ENCODE measurements around the gene THOC2.

THOC2 gene

DNA sequence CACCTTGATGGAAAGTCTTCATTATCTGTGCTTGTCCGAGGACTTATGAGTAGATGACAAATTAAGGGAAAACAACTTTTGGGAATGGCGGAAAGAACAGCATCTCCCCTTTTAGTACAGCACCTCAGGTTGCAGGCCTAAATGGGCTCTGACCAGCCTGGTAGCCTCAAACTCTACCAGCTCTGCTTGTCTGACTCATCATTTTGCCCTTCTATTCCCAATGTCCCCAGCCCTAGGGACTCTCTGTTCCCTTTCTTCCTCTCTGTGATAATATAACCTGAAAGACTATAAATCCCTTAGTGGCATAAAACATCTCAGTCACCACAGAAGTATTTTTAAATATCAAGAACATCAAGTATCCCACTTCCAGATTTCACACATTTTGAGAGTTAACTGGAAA, 121.9 kb downstream of the THOC2 start:
- TF ChIP-seq, protein P1, sequence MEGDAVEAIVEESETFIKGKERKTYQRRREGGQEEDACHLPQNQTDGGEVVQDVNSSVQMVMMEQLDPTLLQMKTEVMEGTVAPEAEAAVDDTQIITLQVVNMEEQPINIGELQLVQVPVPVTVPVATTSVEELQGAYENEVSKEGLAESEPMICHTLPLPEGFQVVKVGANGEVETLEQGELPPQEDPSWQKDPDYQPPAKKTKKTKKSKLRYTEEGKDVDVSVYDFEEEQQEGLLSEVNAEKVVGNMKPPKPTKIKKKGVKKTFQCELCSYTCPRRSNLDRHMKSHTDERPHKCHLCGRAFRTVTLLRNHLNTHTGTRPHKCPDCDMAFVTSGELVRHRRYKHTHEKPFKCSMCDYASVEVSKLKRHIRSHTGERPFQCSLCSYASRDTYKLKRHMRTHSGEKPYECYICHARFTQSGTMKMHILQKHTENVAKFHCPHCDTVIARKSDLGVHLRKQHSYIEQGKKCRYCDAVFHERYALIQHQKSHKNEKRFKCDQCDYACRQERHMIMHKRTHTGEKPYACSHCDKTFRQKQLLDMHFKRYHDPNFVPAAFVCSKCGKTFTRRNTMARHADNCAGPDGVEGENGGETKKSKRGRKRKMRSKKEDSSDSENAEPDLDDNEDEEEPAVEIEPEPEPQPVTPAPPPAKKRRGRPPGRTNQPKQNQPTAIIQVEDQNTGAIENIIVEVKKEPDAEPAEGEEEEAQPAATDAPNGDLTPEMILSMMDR (IDR thresholded peaks at IDR 0.05; ENCODE audit: low read depth, low read length, missing control alignments): no peak
- DNase-seq (ENCODE audit: low read depth): no peak
- H3K4me3 ChIP-seq (ENCODE audit: low read depth, low read length): no peak overlapping the region

DNA sequence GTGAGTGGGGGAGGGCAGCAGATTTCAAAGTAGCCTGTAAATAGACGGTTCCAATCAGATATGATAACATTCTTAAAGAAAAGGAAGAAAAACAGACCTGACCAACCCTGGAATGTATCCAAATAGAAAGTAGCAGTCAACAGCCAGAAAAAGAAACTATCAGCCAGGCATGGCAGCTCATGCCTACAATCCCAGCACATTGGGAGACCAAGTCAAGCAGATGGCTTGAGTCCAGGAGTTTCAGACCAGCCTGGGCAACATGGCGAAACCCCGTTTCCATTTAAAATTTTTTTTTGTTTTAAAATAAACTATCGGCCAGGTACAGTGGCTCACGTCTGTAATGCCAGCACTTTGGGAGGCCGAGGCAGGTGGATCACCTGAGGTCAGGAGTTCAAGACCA, 125.0 kb downstream of the THOC2 start:
- TF ChIP-seq, protein P1 (IDR thresholded peaks at IDR 0.05; ENCODE audit: low read depth, low read length, missing control alignments): no peak
- no peak overlapping the region for H3K4me3 ChIP-seq (ENCODE audit: low read depth, low read length)
- DNase-seq (ENCODE audit: low read depth): no peak

DNA sequence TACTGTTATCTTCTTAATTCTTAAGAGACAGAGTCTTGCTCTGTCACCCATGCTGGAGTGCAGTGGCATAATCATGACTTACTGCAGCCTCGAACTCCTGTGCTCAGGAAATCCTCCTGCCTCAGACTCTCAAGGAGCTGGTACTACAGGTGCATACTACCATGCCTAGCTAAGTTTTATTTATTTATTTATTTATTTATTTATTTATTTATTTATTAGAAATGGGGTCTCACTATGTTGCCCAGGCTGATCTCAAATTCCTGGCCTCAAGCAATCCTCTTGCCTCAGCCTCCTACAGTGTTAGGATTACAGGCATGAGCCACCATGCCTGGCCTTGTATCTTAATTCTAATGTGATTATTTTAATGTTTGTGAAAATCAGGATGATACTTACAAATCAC, 125.6 kb downstream of the THOC2 start:
- TF ChIP-seq, protein P1 (IDR thresholded peaks at IDR 0.05; ENCODE audit: low read depth, low read length, missing control alignments): no peak
- no peak overlapping the region for H3K4me3 ChIP-seq (ENCODE audit: low read depth, low read length)
- no peak for DNase-seq (ENCODE audit: low read depth)

DNA sequence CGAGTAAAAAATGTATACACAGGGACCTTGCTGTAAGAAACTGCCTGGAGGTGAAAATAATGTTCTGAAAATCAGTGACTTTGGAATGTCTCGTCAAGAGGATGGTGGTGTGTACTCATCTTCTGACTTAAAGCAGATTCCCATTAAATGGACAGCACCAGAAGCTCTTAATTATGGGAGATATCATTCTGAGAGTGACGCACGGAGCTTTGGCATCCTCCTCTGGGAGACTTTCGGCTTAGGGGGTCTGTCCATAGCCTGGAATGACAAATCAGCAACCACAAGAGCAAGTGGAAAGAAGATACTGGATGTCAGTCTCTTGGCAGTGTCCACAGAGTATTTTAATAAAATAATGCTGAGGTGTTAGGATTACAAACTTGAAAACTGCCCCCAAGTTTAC, 129.4 kb downstream of the THOC2 start:
- TF ChIP-seq, protein P1 (IDR thresholded peaks at IDR 0.05; ENCODE audit: low read depth, low read length, missing control alignments): no peak
- no peak overlapping the region for H3K4me3 ChIP-seq (ENCODE audit: low read depth, low read length)
- DNase-seq (ENCODE audit: low read depth): no peak

- no peak for DNase-seq (ENCODE audit: low read depth)
- TF ChIP-seq, protein P1 (IDR thresholded peaks at IDR 0.05; ENCODE audit: low read depth, low read length, missing control alignments): no peak
- no peak overlapping the region for H3K4me3 ChIP-seq (ENCODE audit: low read depth, low read length)
These were observed 131.4 kb downstream of the THOC2 start for GRCh38 chrX:123601437-123601836.

DNA sequence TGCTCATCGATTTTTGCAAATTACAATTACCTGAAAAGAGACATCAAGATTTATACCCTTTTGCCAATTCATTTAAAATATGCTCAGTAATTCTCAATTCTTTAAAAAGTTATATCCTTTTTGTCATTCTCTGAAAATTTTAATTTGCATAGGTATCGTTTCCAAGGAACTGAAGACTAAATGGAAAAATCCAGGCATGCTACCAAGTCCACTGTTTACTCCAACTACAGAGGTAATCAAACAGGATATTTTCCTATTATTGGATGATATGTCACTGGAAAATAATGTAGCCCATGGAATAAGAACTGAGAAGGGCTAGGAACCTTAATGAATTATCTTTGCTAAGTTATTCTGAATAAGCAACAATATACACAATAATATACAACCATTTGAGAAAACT, 132.7 kb downstream of the THOC2 start:
- TF ChIP-seq, protein P1 (IDR thresholded peaks at IDR 0.05; ENCODE audit: low read depth, low read length, missing control alignments): no peak
- no peak for DNase-seq (ENCODE audit: low read depth)
- H3K4me3 ChIP-seq (ENCODE audit: low read depth, low read length): no peak overlapping the region

DNA sequence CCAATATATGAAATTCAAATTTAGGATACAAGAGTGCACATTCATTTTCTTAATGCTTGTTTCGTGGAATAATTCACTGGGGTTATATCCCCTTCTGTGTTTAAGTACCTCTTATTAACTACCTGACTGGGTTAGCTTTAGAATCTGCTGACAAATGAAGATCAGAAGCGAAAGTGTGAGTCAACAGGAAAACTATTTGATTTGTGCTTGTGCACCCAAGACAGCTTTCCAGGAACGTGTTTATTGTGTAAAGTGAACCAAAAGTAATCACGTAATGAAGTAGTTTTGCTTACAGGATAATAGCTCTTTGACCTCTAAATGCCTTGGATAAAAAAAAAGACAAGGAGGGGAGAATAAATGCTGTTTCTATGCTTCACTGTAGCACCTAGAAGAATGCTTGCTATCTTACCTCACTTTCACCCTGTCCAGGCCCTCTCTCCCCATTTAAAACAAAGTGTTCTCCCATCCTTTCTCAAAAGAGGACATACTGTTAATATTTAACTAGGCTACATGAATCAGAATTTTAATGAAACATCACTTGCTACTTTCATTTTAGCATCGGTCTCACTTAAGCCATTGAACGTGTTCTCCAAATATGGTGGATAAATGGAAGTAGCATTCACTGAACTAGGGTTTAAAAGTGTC, 141.9 kb downstream of the THOC2 start:
- peak; percentile 19 for DNase-seq (ENCODE audit: low read depth)
- TF ChIP-seq, protein P1 (IDR thresholded peaks at IDR 0.05; ENCODE audit: low read depth, low read length, missing control alignments): no peak
- no peak overlapping the region for H3K4me3 ChIP-seq (ENCODE audit: low read depth, low read length)

Measured in GM12864 (cell line).